ENCODE measurements around the gene LCE1D.

LCE1D gene, protein sequence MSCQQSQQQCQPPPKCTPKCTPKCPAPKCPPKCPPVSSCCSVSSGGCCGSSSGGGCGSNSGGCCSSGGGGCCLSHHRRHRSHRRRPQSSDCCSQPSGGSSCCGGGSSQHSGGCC

GRCh38 chr1:152796421-152796820 lies at the start of gene LCE1D:
LCE1D (plus strand) TSS chr1:152796721; CDS start chr1:152797795, 1,074 bp downstream.
- no peak for DNase-seq (ENCODE audit: low read depth)

DNA sequence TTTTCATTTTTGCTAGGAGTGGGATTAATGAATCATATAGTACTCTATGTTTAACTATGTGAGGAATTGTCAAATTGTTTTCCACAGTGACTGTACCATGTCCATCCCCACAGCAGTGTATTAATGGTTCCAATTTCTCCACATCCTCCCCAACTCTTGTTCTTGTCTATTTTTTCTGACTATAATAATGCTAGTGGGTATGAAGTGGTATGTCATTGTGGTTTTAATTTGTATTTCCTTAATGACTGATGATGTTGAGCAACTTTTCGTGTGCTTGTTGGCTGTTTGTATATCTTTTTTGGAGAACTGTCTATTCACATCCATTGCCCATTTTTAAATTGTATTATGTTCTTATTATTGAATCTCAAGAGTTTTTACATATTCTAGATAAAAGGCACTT lies 48.7 kb upstream of the LCE1D start:
- DNase-seq (ENCODE audit: low read depth) = no peak

GRCh38 chr1:152752225-152752624 lies 44.3 kb upstream of the LCE1D start:
- DNase-seq (ENCODE audit: low read depth) = peak; percentile 84

- DNase-seq (ENCODE audit: low read depth) = no peak
These were observed 42.9 kb upstream of the LCE1D start for GRCh38 chr1:152753586-152753985.

DNA sequence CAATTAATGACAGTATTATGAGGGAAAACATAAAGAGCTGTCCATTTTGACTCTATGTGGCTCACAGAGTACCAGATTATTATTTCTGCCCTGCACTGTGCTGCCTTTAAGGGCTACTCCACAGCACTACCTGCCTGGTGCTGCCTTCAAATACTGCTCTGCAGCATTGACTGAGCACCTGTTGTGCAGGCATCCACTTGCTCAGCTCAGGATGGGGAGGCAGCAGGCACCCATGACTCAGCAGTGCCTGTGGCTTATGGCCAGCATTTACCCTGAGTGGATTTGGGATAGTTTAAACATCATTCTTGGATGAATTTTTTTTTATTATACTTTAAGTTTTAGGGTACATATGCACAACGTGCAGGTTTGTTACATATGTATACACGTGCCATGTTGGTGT lies 39.6 kb upstream of the LCE1D start:
- DNase-seq (ENCODE audit: low read depth) = no peak

DNA sequence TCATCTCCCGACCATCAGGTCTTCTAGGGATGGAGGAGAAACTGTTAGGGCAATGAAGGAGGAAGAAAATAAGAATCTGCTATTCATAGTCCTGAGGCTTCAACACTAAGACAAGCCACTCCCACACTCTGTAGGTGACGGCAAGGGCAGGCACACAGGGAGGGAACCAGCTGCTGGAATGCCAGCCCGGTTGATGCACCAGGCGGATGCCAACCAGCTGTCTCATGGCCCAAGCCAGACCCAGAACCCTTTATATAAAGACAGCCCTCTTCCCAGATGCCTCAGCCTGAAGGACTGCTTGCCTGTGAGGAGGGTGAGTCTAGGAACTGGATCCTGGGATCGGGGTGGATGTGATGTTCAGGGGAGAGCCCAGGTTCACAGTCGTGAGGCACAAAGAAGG lies 38.8 kb upstream of the LCE1D start, which contains the start of gene KPRP:
Gene KPRP (plus strand): TSS at position 279 of the 400 bp plus-strand sequence. CDS start 1,564 bp downstream, outside the sequence.
- peak; percentile 59 for DNase-seq (ENCODE audit: low read depth)

- DNase-seq (ENCODE audit: low read depth) = no peak
These were observed 37.9 kb upstream of the LCE1D start for GRCh38 chr1:152758636-152759035.

DNA sequence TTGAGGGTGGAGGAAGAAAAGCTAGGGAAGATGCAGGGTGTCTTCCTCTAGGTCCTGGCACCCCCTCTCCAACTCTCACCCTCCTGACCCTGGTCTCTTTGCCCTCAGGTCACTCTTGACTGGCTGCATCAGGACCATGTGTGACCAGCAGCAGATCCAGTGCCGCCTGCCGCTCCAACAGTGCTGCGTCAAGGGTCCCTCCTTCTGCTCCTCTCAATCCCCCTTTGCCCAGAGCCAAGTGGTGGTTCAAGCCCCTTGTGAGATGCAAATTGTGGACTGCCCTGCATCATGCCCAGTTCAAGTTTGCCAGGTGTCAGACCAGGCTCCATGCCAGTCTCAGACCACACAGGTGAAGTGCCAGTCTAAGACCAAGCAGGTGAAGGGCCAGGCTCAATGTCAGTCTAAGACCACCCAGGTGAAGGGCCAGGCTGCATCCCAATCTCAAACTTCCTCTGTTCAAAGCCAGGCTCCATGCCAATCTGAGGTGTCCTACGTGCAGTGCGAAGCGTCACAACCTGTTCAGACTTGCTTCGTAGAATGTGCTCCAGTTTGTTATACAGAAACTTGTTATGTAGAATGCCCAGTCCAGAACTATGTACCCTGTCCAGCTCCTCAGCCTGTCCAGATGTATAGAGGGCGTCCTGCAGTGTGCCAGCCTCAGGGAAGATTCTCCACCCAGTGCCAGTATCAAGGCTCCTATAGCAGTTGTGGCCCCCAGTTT lies 36.9 kb upstream of the LCE1D start:
- DNase-seq (ENCODE audit: low read depth) = no peak

- no peak for DNase-seq (ENCODE audit: low read depth)
These were observed 35.9 kb upstream of the LCE1D start for GRCh38 chr1:152760551-152761190.

DNA sequence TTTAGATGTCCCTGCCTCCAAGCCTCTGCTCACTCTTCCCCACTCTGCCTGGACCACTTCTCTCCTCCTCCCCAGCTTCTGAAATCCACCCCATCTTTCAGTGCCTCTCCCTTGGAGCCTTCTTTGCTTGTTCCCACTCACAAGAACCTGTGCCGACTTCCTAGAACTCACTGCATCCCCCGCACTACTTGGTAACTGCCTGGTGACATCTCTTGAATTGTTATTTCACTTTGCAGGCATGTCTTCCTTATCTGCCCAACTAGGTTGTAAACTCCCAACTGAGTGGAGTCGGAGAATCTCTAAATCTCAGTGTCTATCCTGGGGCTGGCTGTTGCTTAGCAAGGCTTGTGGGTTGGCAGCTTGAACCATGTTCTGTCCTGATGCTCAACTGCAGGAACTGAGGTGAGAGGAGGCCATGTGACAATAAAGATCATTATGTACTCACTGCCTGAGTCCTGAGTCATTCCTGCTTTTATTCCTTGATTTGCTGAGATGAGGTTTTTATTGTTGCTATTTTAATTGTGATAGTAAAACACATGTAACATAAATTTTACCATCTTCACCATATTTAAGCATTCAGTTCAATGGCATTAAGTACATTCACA lies 34.8 kb upstream of the LCE1D start:
- no peak for DNase-seq (ENCODE audit: low read depth)

DNA sequence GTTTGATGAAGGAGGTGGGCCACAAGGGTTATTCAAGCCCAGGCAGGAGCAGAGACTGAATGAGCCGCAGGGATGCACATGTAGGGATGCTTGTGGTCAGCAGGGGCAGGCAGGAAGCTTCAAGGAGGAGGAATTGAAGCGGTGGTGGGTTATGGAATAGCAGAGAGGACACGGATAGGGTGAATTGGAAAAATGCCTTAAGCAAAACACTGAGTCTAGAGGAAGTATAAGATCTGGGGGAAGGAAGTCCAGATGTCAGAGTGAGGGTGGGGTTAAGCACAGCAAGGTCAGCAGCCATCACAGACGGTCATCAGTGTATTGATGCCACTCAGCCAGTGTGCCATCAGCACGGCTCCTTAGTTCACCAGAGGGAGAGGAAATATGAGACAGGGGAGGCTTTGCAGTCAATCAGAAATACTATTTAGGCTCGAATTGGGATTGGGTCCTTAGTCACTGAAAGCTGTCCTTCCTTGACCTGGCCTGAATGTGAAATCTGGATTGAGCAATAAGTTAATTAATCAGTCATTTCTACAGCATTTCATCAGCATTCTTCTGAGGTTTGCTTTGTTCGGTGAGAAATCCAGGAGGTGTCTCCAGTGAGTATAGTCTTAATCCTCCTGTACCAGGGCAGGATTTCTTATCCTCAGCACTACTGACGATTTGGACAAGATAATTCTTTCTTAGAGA lies 27.5 kb upstream of the LCE1D start:
- no peak for DNase-seq (ENCODE audit: low read depth)

- DNase-seq (ENCODE audit: low read depth) = no peak
These were observed 26.1 kb upstream of the LCE1D start for GRCh38 chr1:152770411-152770810.

DNA sequence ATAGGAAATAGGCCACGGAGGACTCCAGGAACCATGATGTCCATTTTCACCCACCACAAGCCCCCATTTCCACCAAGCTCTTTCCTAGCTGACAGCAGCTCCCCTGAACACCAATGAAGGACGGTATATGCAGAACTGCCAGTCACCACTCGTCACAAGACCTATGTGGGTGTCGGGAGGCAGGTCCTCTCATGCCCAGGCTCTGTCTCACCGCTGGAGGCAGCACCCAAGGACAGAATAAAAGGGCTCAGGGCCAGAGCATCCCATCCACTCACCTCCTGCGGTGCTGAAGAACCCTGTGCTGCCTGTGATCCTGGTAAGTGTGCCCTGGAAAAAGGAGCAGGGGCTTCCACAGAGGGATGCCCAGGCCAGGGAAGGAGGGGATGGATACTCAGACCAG lies 21.6 kb upstream of the LCE1D start, which contains the start of gene LCE1F:
Gene LCE1F (plus strand): TSS at position 266 of the 400 bp plus-strand sequence. CDS start 1,232 bp downstream, outside the sequence.
- DNase-seq (ENCODE audit: low read depth) = no peak

DNA sequence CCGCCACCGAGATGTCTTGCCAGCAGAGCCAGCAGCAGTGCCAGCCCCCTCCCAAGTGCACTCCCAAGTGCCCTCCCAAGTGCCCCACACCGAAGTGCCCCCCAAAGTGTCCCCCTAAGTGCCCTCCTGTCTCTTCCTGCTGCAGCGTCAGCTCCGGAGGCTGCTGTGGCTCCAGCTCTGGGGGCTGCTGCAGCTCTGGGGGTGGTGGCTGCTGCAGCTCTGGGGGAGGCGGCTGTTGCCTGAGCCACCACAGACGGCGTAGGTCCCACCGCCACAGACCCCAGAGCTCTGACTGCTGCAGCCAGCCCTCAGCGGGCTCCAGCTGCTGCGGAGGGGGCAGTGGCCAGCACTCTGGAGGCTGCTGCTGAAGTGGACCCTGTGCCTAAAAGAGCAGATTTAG lies 20.2 kb upstream of the LCE1D start:
- DNase-seq (ENCODE audit: low read depth) = no peak

GRCh38 chr1:152777510-152778137 lies 18.9 kb upstream of the LCE1D start:
- no peak for DNase-seq (ENCODE audit: low read depth)

GRCh38 chr1:152783095-152783494 lies 13.4 kb upstream of the LCE1D start:
- peak; percentile 40 for DNase-seq (ENCODE audit: low read depth)

DNA sequence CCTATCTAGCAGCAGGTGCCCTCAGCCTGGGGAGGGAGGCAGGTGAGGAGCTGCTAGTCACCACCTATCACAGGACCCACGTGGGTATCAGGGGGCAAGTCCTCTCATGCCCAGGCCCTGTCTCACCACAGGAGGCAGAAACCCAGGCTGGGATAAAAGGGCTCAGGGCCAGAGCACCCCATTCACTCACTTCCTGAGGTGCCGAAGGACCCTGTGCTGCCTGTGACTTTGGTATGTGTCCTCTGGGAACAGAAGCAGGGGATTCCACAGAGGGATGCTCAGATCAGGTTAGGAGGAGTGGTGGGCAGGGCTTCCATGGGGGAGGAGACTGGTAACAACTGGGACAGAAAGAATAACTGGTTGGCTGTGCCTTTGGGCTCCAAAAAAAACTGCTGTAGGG lies 10.4 kb upstream of the LCE1D start, which contains the start of gene LCE1E:
Gene LCE1E (plus strand): TSS at position 181 of the 400 bp plus-strand sequence. CDS start 1,043 bp downstream, outside the sequence.
- DNase-seq (ENCODE audit: low read depth) = no peak

GRCh38 chr1:152795686-152796085 lies 835 bp upstream of the LCE1D start:
- no peak for DNase-seq (ENCODE audit: low read depth)

DNA sequence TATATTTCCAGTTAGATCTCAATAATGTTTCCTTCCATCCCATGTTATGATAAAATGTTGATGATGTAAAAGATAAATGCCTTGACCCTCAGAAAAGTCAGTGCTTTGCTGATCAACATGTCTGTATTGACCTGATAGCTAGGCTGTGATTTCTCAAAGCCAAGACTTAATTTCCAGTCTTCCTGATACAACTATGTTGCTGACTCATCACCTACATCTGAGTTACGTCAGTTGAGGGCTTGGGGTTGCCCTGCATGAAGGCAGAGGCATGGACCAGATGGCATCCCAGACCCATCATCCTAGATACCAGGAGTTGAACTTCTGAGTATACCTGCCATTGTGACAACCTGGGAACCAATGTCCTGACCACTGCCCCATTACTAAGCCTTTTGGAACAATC lies 4.8 kb downstream of the LCE1D start:
- no peak for DNase-seq (ENCODE audit: low read depth)

DNA sequence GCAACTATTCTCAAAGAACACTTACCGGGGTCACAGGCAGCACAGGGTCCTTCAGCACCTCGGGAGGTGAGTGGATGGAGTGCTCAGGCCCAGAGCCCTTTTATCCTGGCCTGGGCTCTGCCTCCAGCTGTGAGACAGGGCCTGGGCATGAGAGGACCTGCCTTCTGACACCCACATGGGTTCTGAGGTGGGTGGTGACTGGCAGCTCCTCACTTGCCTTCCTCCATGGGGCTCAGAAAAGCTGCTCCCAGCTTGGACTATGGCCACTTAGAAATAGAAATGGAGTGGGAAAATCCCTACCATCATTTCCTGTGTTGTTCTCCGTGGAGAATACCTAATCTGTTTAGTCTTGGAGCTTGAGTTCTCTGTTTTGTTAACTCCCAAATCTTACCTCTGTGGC lies 10.1 kb downstream of the LCE1D start, which contains the start of gene LCE1C:
Gene LCE1C (minus strand): TSS at position 76 of the 400 bp plus-strand sequence. CDS start 1,173 bp downstream, outside the sequence.
- no peak for DNase-seq (ENCODE audit: low read depth)

GRCh38 chr1:152811050-152811449 lies 14.5 kb downstream of the LCE1D start:
- no peak for DNase-seq (ENCODE audit: low read depth)
